ENCODE measurements around the gene PEX10.

Gene PEX10

GRCh38 chr1:2439369-2439768, 27.0 kb upstream of the PEX10 start:
- TF ChIP-seq CTCF (IDR thresholded peaks at IDR 0.05; ENCODE audit: insufficient read depth, low read length, missing control alignments), result no peak
- CTCF ChIA-PET, result no interaction called here
- POLR2A ChIA-PET, result interaction anchor here (1.2 kb wide), 1 partner anchor 86 kb away, joined by 3 read pairs; no protein-coding TSS in a partner anchor

DNA sequence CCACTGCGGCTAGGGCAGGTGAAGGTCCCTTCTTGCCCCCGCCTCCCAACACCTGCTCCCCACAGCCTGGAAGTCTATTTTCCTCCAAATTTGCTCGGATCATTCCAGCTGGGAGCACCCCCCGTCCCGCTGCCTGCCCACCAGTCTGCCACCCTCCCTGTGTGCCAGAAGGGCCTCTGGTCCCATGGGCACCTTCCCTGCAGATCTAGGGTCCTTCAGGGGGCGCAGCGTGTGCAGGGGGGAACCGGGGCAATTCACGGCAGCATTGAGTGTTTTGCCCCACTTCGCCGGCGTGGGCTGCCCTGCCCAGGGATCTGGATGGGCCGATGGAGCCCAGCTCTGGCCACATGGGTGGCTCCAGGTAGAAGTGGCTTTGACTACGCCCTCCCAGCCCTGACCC, 26.3 kb upstream of the PEX10 start:
- POLR2A ChIA-PET, result interaction anchor here (1.2 kb wide), 1 partner anchor 87 kb away, joined by 3 read pairs; no protein-coding TSS in a partner anchor
- no peak for DNase-seq (ENCODE audit: low read depth, low spot score)
- H3K4me3 ChIP-seq (ENCODE audit: low read depth, low read length), result no peak overlapping the region
- CTCF ChIA-PET, result no interaction called here
- TF ChIP-seq CTCF (IDR thresholded peaks at IDR 0.05; ENCODE audit: insufficient read depth, low read length, missing control alignments), result no peak

More at GRCh38 chr1:2439369-2439768, 27.0 kb upstream of the PEX10 start:
- no peak overlapping the region for H3K4me3 ChIP-seq (ENCODE audit: low read depth, low read length)
- DNase-seq (ENCODE audit: low read depth, low spot score), result no peak

DNA sequence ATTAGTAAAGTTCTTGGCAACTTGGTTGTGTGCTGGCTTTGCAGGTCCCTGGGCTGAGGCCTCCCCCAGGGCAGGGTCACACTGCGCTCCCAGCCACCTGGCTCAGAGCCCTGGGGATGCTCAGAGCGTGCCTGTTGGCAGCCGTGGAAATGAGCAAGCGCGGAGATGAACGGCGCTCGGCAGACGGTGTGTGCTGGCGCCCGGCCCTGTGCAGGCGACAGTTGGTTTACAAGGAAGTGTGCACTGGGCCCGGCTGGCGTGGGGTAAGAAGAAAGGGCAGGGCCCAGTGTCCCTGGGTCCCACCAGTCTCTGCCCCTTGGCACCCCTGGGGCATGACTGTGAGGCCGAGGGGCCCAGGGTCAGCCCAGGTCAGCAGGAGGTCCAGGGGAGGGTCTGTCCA, 25.7 kb upstream of the PEX10 start:
- no peak for TF ChIP-seq CTCF (IDR thresholded peaks at IDR 0.05; ENCODE audit: insufficient read depth, low read length, missing control alignments)
- ChIA-PET POLR2A (no interaction called here), CTCF (no interaction called here)
- no peak for DNase-seq (ENCODE audit: low read depth, low spot score)
- H3K4me3 ChIP-seq (ENCODE audit: low read depth, low read length), result no peak overlapping the region

DNA sequence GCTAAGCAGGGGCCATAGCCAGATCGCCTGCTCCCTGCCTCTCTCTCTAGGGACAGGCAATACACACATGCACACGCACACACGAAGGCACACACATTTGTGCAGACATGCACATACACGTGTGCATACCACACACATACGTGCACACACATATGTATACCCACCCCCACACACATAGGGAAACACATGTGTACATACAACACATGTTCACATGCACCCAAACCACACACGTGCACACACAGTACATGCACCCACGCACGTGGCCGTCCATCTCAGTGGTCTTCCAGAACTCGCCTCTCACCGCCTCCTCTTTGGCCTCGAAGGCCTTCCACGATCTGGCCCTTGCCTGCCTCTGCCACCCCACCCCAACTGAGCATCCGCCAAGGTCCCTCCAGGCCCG, 25.3 kb upstream of the PEX10 start:
- DNase-seq (ENCODE audit: low read depth, low spot score), result no peak
- ChIA-PET CTCF (no interaction called here), POLR2A (no interaction called here)
- no peak overlapping the region for H3K4me3 ChIP-seq (ENCODE audit: low read depth, low read length)
- no peak for TF ChIP-seq CTCF (IDR thresholded peaks at IDR 0.05; ENCODE audit: insufficient read depth, low read length, missing control alignments)

- POLR2A ChIA-PET, result no interaction called here
- no peak for TF ChIP-seq CTCF (IDR thresholded peaks at IDR 0.05; ENCODE audit: insufficient read depth, low read length, missing control alignments)
- no peak overlapping the region for H3K4me3 ChIP-seq (ENCODE audit: low read depth, low read length)
- no peak for DNase-seq (ENCODE audit: low read depth, low spot score)
- CTCF ChIA-PET, result no interaction called here
Observed at GRCh38 chr1:2436876-2437275, 24.5 kb upstream of the PEX10 start.

- CTCF ChIA-PET, result no interaction called here
- no peak for DNase-seq (ENCODE audit: low read depth, low spot score)
- TF ChIP-seq CTCF (IDR thresholded peaks at IDR 0.05; ENCODE audit: insufficient read depth, low read length, missing control alignments), result no peak
- POLR2A ChIA-PET, result no interaction called here
- no peak overlapping the region for H3K4me3 ChIP-seq (ENCODE audit: low read depth, low read length)
Observed at GRCh38 chr1:2435746-2436355, 23.5 kb upstream of the PEX10 start.

Measured in AG04449 (cell line).